GM18870 (cell line): ENCODE data around the gene CHID1.

Experiments used
- ATAC-seq: cut with Tn5 transposase; IDR thresholded peaks from one replicate; pipeline ENCODE4 v1.9.1; 2021; ENCODE audit warnings: moderate library complexity; ENCODE audit not compliant: unreplicated experiment

Gene CHID1

DNA sequence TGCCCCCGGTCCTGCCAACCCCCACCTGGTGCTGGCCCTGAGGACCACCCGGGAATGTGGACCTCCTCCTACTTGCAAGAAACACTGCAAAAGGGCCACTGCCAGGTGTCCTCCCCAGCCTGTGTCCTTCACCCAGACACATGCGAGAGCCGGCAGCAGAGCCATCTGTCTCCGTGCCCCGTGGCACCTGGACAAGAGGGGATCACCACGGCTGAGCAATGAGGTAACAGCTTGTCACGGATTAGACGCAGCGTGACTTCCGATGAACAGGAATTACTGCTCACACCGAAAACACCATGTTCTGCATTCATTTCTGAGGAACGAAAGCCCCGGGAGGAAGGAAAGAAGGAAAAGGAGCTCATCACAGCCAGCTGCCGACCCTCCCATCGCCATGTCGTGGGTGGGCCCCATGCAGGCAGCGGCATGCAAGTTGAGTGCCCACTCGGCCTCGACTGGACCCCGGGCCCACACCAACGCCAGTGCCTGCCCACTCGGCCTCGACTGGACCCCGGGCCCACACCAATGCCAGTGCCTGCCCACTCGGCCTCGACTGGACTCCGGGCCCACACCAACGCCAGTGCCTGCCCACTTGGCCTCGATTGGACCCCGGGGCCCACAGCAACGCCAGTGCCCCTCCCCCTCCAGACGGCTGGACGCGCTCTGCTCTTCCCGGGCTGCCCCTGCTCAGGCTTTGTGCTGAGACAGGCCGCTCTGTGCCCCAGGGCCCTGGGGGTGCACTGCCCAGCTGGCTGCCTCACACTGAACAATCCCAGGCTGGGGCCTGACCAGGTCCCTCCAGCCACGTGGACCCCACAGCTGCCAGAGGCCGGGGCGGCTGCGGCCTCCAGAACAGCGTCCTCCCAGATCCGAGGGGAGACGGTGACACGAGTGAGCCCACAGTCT, 22.0 kb downstream of the CHID1 start:
- ATAC-seq = no peak

DNA sequence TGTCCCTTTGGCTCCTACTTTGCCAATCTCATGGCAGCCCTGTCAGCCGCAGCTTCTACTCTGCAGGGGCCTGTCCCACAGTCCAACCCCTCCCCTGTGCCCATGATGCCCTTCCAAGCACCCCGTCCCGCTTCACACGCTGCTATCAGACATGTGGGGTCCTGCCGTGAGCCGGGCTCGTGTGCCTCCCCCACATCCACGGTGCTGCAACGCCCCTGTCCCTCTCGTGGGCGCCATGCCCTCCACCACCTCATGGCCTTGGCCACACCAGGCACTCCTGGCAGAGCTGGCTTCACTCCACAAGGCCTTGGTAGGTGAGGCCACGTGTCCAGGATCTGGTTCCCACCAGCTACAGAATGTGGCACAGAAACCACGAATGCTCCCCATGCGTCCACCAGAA, 23.0 kb downstream of the CHID1 start:
- no peak for ATAC-seq

DNA sequence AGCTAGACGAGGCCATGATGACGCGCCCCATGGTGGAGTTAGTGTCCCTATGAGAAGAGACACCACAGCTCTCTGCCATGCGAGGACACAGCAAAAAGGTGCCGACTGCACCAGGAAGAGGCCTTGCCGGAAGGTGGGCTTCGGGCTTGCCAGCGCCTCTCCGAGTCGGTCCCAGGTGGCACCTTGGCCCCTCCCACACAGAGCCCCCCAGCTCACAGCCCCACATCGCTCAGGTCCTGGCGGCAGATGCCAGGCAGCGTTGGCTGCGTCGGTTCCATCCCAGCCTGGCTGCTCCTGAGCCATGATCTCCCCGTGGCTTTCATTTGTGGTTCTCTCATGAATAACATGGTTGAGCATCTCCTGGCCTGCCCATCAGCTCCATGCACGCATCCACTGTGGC, 24.0 kb downstream of the CHID1 start:
- ATAC-seq = no peak

DNA sequence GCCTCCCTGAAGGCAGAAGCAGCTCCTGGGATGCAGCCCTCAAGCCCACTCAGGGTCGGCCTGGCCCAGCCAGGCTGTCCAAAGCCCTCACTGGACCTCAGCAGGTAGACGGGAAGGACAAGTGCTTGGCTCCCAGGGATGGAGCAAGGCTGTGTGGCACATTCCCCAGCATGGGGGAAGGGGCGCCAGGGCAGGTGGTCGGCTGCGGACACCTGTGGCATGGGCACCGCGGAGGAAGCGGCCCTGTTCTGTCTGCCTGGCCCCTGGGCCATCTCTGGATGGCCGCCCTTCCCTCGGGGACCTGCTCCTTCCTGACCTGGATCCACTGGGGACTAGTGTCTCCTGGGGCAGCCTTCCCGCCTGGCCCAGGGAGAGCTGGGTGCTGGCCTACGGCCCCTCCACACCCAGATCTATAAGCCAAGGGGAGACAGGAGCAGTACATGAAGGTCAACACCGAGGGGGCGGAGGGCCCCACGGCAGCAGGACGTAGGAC, 26.0 kb downstream of the CHID1 start:
- ATAC-seq = no peak

DNA sequence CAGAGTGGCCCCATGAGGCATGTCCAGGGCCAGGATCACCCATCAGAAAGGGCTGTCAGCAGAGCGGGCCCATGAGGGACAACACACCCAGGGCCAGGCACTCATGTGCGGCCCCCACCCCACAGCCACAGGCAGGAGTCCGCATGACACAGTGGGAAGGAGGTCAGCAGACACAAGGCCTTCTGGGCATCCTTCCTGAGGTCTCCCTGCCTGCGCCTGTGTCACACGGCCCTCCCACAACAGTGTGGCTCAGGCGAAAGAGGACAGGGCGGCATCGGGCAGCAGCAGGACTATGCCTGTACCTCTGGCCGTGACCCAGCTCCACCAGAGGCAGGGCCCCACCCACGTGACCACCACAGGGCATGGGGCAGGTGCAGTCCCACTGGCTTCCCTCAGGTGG, 27.1 kb downstream of the CHID1 start:
- ATAC-seq = no peak

DNA sequence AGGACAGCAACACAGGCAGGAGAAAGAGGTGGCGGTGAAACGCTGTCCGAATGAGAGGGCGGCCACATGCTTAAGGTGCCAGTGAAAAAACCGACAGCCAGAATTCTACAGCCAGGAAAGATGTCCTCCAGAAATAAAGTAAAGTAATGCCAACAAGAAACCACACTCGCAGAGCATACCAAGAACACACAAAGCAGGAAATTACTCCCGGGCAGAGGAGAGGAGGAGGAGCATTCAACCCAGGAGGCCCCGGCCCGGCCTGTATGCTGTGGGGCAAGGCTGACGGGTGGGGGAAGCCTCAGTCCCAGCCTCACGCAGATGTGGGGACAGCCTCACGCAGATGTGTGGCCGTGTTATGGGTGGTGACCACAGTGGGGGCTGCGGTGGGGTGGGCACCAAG, 28.0 kb downstream of the CHID1 start:
- ATAC-seq = no peak

DNA sequence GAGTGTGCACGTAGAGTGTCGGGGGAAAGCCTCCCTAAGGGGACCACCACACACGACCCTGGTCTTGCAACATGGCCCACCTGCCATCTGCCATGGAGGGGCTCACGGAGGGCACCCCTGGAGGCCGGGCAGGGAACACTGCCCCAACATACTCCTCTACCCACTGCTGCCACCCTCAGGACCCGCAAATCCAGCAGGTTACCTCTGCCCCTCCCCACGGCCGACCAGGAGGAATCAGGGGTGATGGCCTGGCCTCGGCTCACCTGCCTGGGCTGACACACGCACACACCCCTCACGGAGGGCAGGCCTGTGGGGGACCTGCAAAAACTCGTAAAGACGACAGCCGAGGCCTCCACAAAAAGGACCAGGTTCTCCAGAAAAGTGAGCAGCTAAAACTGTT, 30.2 kb downstream of the CHID1 start:
- ATAC-seq = no peak

DNA sequence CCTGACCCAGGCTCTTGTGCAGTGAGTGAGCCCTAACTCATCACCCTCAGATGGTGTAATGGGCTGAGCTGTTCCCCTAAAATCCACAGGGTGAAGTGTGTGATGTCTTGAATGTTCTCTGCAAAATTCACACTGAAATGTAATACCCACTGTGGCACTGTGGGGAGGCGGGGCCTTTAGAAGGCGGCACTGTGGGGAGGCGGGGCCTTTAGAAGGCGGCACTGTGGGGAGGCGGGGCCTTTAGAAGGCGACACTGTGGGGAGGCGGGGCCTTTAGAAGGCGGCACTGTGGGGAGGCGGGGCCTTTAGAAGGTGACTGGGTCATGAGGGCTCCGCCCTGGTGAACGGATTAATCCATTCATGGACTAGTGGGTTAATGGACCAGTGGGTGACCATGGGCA, 33.0 kb downstream of the CHID1 start:
- ATAC-seq = no peak

DNA sequence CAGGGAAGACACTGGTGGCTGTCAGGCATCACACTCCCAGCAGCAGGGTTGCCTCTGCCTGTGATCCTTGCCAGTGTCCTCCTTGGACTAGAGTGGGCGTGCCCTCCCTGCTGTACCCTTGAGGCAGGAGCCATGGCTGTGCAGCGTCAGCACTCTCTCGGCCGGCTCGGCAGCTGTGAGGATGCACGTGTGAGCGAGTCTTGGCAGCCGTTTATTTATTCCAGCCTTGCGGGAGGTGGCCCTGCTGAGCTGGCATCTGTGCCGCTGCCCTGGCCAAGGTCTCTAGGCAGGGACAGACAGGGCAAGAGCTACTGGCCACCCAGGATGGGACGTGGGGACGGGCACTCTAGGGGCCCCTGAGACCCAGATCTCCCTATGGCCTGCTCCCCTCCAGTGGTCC, 34.1 kb downstream of the CHID1 start:
- ATAC-seq = no peak

DNA sequence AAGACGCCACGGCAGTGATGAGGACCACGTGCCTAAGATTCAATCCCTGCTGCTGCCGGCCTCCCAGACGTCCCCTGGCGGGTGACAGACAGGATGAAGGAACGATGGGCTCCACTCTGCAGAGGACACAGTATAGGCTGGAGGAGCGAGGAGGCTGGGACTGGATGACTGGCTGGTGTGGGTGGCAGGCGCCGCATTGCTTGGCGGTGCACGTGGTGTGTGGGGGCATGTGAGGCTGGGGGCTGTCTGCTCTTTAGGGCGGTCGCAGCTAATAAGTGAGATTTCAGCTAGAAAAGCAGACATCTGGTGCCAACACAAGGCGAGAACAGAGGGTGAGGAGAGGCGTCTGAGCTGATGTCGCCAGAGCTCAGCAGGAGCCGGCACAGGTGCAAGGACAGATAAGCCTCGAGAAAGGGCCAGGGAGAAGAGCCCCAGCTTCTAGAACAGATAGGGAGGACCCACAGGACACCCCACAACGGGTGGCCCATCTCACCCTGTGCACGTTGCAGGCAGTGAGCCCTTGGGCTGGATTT, 34.8 kb downstream of the CHID1 start:
- no peak for ATAC-seq

DNA sequence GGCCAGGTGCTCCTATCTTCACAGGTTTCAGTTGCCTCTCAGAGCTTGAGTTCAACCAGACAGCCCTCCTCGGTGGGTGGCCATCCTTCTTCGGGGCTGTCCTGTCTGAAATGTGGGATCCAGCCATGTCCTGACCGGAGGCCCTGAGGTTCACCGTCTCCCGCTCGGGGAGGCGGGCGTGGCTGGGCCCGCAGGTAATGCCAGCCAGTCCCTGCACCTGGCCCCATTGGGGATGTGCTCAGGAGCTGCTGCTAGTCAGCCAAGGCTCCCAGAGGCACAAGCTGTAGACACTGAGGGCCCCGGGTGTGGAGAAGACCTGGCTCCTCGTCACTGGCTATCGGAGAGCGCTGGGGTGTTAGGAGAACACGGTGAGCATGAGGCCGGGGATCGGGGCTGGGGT, 35.4 kb downstream of the CHID1 start:
- ATAC-seq = no peak

DNA sequence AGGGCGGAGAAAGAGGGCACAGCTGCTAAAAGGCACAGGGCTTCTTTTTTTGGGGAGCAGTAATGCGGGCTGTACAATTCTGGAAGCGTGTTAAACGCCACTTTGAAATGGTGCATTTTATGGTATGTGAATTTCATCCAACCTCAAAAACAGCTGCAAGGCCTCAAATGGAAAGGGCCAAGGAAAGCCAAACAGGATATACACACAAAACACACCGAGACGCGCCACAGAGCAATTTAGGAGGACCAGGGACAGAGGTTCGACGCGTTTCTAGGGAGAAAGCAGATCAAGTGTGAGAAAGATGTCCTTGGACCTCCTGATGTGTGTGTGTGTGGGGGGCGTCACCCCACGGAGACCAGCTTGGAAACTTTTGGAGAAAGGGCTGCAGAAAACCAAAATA, 36.9 kb downstream of the CHID1 start:
- ATAC-seq = no peak

DNA sequence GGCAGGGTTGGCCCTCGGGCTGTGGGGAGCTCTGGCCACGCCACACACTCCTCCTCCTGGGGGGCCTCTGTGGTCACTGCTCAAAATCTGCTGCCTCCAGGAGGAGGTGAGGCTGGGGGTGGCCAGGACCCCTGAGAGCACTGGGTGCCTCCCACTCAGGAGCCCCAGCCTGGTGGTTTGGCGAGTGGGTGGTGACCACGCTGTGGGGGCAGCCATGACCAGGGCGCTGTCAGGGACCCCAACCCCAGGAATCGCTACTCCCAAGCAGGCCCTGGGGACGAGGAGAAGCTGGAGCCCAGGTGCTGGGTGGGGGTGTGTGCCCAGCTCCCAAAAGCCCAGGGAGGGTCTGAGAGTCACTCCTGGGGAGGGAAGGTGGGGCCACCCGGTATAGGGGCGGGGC, 37.8 kb downstream of the CHID1 start:
- no peak for ATAC-seq

DNA sequence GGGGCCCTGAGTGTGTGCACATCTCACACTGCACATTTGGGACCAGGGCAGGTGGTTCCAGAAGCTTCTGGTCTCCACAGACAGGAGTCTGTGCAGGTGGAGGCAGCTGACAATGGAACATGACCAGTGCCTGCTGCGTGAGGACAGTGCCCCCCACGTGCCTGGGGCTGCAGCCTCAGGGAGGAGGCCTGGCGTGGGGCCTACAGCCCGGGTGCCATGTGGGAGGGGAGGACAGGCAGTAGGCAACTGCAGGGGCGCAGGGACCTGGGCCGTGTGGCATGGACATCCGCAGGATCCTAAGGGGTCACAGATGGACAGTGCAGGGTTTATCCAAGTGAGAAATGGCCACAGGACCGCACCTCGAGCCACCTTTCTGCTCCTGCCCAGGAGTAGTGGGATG, 39.1 kb downstream of the CHID1 start:
- no peak for ATAC-seq

DNA sequence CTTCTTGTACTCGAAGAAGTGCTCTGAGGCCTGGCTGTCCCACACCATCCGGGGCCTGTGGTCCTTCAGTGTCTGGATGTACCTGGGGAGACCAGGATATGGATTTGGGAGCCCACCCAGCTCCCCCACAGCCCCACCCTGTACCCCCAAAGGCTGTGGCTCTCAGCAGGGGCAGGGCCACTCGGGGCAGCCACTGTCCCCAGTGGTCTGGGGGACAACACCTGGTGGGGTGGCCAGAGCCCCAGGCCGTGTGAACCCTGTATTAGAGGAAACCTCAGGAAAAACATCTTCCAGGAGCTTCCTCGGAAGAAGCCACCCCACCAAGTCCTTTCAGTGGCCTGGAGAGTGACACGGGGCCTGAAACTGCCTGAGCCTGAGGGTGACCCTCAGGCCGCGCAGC, 40.2 kb downstream of the CHID1 start:
- ATAC-seq = no peak

DNA sequence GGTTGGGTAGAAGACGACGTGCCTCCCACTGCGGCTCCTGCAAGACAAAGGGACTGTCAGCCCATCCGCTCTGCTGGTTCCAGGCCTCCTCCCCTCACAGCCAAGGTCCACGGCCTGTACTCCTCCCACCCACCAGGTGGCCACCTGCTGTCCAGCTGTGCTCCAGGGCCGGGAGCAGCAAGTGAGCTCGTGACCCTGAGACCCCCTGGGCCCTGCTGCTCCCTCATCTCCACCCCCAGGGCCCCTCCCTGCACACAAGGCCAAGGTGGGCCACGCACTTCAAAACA, 40.5 kb downstream of the CHID1 start:
- ATAC-seq = no peak

DNA sequence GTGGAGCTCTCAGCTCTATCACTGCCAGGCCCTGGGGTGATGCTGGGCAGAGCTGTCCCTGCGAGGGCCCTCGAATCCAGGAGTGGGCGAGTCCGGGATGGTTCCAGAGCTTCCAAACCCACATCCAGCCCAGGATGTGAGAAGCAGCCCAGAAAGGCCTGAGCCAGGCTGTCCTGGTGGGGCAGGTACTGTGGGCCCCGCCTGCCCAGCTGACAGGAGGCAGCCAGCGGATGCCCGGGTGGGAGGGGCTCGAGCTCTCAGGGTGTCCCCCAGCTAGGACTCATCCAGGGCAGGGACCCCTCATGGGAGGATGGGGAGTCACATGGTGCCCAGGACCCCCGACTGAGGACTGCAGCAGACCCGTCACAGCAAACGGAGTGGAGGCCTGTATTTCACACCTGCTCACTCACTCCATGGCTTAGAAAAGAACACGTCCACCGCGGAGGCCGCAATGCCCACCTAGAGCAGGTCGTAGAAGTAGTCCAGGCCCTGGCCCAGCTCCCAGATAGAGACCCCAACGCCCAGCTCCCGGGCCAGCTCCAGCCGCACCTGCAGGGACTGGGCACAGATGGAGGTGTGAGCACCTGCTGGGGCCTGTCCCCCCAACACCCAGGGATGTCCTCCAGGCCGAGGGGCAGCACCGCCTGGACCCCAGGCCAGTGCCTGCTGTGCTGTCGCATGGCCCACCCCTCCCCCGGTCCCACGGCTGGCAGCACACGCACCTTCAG, 41.0 kb downstream of the CHID1 start:
- no peak for ATAC-seq

DNA sequence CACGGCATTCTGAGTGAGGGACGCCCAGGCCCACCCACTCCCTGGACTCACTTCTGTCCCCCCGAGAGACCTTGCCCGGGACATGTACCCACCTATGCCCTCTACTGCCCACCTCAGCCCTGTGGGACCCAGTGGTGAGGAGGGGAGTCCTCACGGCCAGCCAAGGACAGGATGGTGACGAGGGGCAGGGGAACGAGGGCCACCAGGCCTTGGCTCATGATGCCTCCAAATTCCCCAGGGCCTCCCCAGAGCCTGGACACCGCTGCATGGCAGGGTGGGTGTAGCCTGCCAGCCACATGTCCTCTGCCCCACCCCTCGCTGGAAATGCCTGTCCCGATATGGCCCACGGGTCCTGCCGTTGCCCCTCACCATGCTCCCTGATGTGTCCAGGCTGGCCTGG, 41.8 kb downstream of the CHID1 start:
- ATAC-seq = no peak

DNA sequence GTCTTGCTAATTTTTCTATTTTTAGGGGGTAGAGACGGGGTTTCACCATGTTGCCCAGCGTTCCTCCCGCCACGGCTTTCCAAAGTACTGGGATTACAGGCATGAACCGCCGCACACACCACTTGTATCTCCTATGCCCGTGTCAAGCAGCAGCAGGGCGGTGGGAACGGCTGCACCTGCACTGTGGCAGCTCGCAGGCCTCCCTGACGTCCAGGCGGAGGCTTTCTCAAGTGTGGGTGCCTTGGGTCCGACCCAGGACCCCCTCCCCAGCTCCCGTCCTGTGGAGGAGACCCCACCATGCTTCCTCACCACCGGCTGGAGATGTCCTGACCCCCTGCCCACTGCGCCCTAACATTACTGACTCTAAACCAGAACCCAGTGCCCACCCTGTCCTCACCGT, 42.2 kb downstream of the CHID1 start:
- ATAC-seq = no peak

DNA sequence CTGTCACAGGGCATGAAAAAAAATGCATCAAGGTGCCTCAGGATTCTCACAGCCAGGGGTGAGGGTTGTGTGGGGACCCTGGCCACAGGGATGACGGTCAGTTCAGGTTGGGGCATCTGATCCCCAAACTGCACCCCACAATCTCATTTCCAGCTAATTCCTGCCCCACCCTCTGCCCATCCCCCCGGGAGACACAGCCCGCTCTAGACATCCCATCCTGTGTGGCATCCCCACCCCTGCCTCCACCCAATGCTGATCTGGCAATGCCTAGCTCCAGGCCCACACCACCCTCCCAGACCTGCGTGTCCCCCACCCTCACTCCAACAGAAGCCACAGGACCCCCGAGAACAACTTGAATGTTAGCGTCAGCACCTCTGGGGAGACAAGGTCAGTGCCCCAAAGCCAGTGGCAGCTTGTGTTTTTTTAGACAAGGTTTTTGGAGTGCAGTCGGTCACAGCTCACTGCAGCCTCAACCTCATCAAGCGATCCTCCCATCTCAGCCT, 42.7 kb downstream of the CHID1 start:
- ATAC-seq = no peak

DNA sequence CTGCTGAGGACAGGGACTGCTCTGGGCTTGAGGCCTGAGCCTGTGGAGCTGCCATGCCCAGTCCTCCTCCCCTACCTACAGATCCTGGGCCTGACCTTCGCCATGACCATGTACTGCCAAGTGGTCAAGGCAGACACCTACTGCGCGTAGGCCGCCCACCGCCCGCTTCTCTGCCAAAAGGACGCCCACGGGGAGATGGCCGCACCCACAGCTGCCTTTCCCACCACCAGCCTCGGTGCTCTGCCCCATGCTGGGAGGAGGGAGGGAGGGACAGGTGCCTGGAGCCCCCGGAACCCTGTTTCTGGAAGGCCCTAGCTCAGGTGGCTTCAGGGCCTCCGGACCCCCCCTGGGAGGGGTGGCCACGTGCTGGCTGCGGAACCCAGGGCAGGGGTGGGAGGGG, 44.1 kb downstream of the CHID1 start:
- ATAC-seq = no peak
